Activated B cell treated with CpG ODN at 0.5 μM for 24 hours (primary cell): ENCODE results near the gene GNPNAT1. TPM values are rescaled to one million over a fixed set of nuclear protein-coding genes. Genes with fewer than 3 reads are reported as not detected.
A peak's percentile ranks its signal among the peaks of the same experiment; 100 is the strongest.

Experiments
- ATAC-seq: fragments of 200-7000 bp; cut with Tn5 transposase; one replicate; pipeline ENCODE4 v1.10.0; 2021; ENCODE audit warnings: low read depth, mild to moderate bottlenecking, moderate library complexity
- CTCF ChIA-PET: fragments of 350-600 bp; sonication (Branson Sonifier 250); formaldehyde crosslinking; loops from one replicate; lab custom pipeline; 2021; ENCODE audit warnings: antibody characterized with exemption; lab: Charles Lee
- POLR2A ChIA-PET: fragments of 350-600 bp; sonication (Branson Sonifier 250); formaldehyde crosslinking; loops from one replicate; lab custom pipeline; 2021; ENCODE audit warnings: antibody characterized with exemption; lab: Charles Lee
- DNase-seq: peaks from one replicate; pipeline ENCODE4 v3.0.0; 2022
- H3K27ac Mint-ChIP-seq: one replicate; pipeline ENCODE4 v1.8.0; 2020; ENCODE audit warnings: mixed read lengths
- H3K27me3 Mint-ChIP-seq: one replicate; pipeline ENCODE4 v1.8.0; 2021; ENCODE audit warnings: mixed read lengths
- H3K36me3 Mint-ChIP-seq: one replicate; pipeline ENCODE4 v1.8.0; 2021; ENCODE audit warnings: low read depth, mixed read lengths
- H3K4me1 Mint-ChIP-seq: one replicate; pipeline ENCODE4 v1.8.0; 2021; ENCODE audit warnings: mixed read lengths
- H3K4me3 Mint-ChIP-seq: one replicate; pipeline ENCODE4 v1.8.0; 2020; ENCODE audit warnings: mild to moderate bottlenecking, mixed read lengths
- H3K9me3 Mint-ChIP-seq: one replicate; pipeline ENCODE4 v1.8.0; 2020; ENCODE audit warnings: mixed read lengths
- CTCF ChIP-seq: fragments of 200-600 bp; IDR thresholded peaks from one replicate; pipeline ENCODE4 v1.8.0; 2022; ENCODE audit warnings: antibody characterized with exemption, mild to moderate bottlenecking
- intact Hi-C: fragments of 100-400 bp; cut with micrococcal nuclease; formaldehyde crosslinking; loops from one replicate; pipeline ENCODE4 v1.15.1; 2024
- total RNA-seq: library from RNA; stranded (reverse); gene quantifications from 2 replicates; pipeline ENCODE4 v1.2.3, GENCODE V29; 2022

The GNPNAT1 gene
- total RNA-seq, 1 donor from 2014 or later, result 9.7 TPM

GRCh38 chr14:52748647-52749292, 42.6 kb downstream of the GNPNAT1 start:
- H3K9me3 Mint-ChIP-seq, result no peaks in the 10 kb centered on the region
- ATAC-seq (no peak), DNase-seq (no peak)
- CTCF ChIA-PET, result no interaction called here
- POLR2A ChIA-PET, result no interaction called here
- H3K36me3 Mint-ChIP-seq, result peaks cover 46% of the 10 kb centered on the region
- H3K27ac Mint-ChIP-seq, result no peak overlapping the region
- no peaks in the 10 kb centered on the region for H3K27me3 Mint-ChIP-seq
- H3K4me1 Mint-ChIP-seq, result peaks cover 3% of the 10 kb centered on the region
- TF ChIP-seq CTCF, result no peak
- H3K4me3 Mint-ChIP-seq, result no peak overlapping the region
- intact Hi-C loops, result no loop called here

- Mint-ChIP-seq H3K4me1 (peaks cover 42% of the 10 kb centered on the region), H3K36me3 (peaks cover 25% of the 10 kb centered on the region), H3K4me3 (peak overlapping the region; percentile 73), H3K27ac (peak overlapping the region; percentile 87), H3K27me3 (no peaks in the 10 kb centered on the region), H3K9me3 (no peaks in the 10 kb centered on the region)
- POLR2A ChIA-PET, result interaction anchor here (0.6 to 3.3 kb wide), 8 partner anchors 11 to 1910 kb away, joined by 3 to 37 read pairs (median 4); partner anchors contain the start of gene STYX
- DNase-seq, result no peak
- CTCF ChIA-PET, result interaction anchor here (1.0 kb wide), 1 partner anchor 14 kb away, joined by 3 read pairs; no protein-coding TSS in a partner anchor
- peak; percentile 10 for ATAC-seq
- no peak for TF ChIP-seq CTCF
- intact Hi-C loops, result loop anchor here (1.0 to 5.0 kb wide), 2 partner anchors 12 to 35 kb away; partner anchors contain the start of genes PSMC6 and STYX
These were observed 49.5 kb downstream of the GNPNAT1 start for GRCh38 chr14:52741865-52742264.

GRCh38 chr14:52740751-52741150, 50.7 kb downstream of the GNPNAT1 start:
- Mint-ChIP-seq H3K27ac (peak overlapping the region; percentile 3), H3K4me1 (peaks cover 52% of the 10 kb centered on the region), H3K4me3 (no peak overlapping the region), H3K36me3 (peaks cover 18% of the 10 kb centered on the region), H3K27me3 (no peaks in the 10 kb centered on the region), H3K9me3 (no peaks in the 10 kb centered on the region)
- no peak for TF ChIP-seq CTCF
- no peak for ATAC-seq
- ChIA-PET POLR2A (interaction anchor here (3.3 kb wide), 1 partner anchor 11 kb away, joined by 37 read pairs; the partner anchor contains the start of gene STYX), CTCF (no interaction called here)
- DNase-seq, result no peak
- intact Hi-C loops, result loop anchor here (5.0 kb wide), 1 partner anchor 33 kb away; the partner anchor contains the start of gene PSMC6

GRCh38 chr14:52738409-52738808, 53.0 kb downstream of the GNPNAT1 start:
- DNase-seq (no peak), ATAC-seq (no peak)
- Mint-ChIP-seq H3K27me3 (no peaks in the 10 kb centered on the region), H3K27ac (no peak overlapping the region), H3K36me3 (peaks cover 30% of the 10 kb centered on the region), H3K9me3 (no peaks in the 10 kb centered on the region), H3K4me3 (no peak overlapping the region), H3K4me1 (peaks cover 66% of the 10 kb centered on the region)
- intact Hi-C loops, result loop anchor here (1.0 kb wide), 1 partner anchor 8 kb away; the partner anchor contains the start of gene STYX
- CTCF ChIA-PET, result no interaction called here
- POLR2A ChIA-PET, result no interaction called here
- no peak for TF ChIP-seq CTCF

GRCh38 chr14:52735921-52736489, 55.4 kb downstream of the GNPNAT1 start:
- peaks cover 33% of the 10 kb centered on the region for H3K36me3 Mint-ChIP-seq
- intact Hi-C loops, result no loop called here
- ChIA-PET CTCF (no interaction called here), POLR2A (no interaction called here)
- ATAC-seq, result no peak
- no peaks in the 10 kb centered on the region for H3K27me3 Mint-ChIP-seq
- peaks cover 58% of the 10 kb centered on the region for H3K4me1 Mint-ChIP-seq
- H3K27ac Mint-ChIP-seq, result peak overlapping the region; percentile 6
- no peak overlapping the region for H3K4me3 Mint-ChIP-seq
- H3K9me3 Mint-ChIP-seq, result no peaks in the 10 kb centered on the region
- no peak for DNase-seq
- TF ChIP-seq CTCF, result no peak
